K562 (cell line): Measurements from ENCODE around the gene ZNF200. TPM values are rescaled to one million over a fixed set of nuclear protein-coding genes. Genes with fewer than 3 reads are reported as not detected.

Source experiments
- polyA plus RNA-seq, 8 experiments: library from polyadenylated mRNA; depleted of rRNA in 4 of 8; stranded (reverse) in 5 of 8; unstranded in 3 of 8; fragments of >200 nt; fragmentation: Nextera tagmentation in 2 of 8; fragmentation: Illumina TruSeq in 1 of 8; extraction: Ambion mirVana in 2 of 8; extraction: Trizol in 1 of 8; gene quantifications; 2 replicates each; pipeline versions ENCODE4 v1.2.1 to v1.2.3, GENCODE V29; 2011 to 2014; ENCODE audit warnings: inconsistent platforms in 1 of 8, missing spikeins in 1 of 8
- total RNA-seq, 7 experiments: library from RNA; depleted of rRNA in 6 of 7; stranded (reverse); fragments of >200 nt in 6 of 7; fragmentation: Illumina TruSeq in 2 of 7; extraction: Trizol in 2 of 7; gene quantifications; 2 replicates each; pipeline versions ENCODE4 v1.2.1 to v1.2.3, GENCODE V29; 2011 to 2021; ENCODE audit warnings: low replicate concordance in 1 of 7
- TF ChIP-seq, protein P1 (sequence below): fragments of 450-650 bp; IDR thresholded peaks from 2 replicates; pipeline ENCODE4 v1.6.1; 2018; ENCODE audit warnings: mild to moderate bottlenecking, low read depth; ENCODE audit not compliant: partially characterized antibody
- TF ChIP-seq, protein P2 (sequence below): fragments of 250-450 bp; sonication (Bioruptor Pico); IDR thresholded peaks from 2 replicates; pipeline ENCODE4 v1.4.0; 2020; ENCODE audit warnings: borderline replicate concordance

Gene ZNF200
- total and polyA plus RNA-seq, 9 of the 15 experiments (the other 6 are each of a cell fraction or from before 2014, with no cell fraction given) = 4.8 to 14.5 (median 9.2) TPM

DNA sequence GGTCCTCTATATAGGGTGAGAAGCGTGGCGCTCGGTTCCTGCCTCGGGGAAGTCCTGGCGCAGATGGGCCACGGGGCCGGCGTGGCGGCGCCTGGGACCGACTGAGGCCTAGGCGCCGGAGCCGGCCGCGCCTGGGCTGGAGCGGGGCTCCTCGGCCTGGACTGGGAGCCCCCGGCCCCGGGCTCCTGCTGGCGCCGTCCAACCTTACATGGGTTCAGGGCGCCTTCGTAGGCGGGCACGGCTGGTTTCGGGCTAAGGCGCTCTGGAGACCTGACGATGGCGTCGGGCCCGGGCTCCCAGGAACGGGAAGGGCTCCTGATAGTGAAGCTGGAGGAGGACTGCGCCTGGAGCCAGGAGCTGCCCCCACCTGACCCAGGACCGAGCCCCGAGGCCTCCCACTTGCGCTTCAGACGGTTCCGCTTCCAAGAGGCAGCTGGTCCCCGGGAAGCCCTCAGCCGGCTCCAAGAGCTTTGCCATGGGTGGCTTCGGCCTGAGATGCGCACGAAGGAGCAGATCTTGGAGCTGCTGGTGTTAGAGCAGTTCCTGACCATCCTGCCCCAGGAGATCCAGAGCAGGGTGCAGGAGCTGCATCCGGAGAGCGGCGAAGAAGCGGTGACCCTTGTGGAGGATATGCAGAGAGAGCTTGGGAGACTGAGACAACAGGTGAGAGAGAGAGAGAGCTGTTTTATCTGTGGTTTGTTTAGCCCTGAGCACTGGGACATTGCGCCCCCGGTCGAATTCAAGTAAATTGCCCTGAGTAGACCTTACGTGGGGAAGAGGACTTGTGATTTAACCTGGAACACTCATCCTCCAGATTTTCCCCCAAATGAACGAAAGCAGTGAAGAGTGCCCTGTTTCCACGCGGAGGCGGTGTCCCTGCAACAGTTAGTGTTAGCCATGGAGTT, 48.8 kb upstream of the ZNF200 start (continued):
- TF ChIP-seq, protein P1, sequence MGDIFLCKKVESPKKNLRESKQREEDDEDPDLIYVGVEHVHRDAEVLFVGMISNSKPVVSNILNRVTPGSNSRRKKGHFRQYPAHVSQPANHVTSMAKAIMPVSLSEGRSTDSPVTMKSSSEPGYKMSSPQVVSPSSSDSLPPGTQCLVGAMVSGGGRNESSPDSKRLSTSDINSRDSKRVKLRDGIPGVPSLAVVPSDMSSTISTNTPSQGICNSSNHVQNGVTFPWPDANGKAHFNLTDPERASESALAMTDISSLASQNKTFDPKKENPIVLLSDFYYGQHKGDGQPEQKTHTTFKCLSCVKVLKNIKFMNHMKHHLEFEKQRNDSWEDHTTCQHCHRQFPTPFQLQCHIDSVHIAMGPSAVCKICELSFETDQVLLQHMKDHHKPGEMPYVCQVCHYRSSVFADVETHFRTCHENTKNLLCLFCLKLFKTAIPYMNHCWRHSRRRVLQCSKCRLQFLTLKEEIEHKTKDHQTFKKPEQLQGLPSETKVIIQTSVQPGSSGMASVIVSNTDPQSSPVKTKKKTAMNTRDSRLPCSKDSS = no peak
- TF ChIP-seq, protein P2, sequence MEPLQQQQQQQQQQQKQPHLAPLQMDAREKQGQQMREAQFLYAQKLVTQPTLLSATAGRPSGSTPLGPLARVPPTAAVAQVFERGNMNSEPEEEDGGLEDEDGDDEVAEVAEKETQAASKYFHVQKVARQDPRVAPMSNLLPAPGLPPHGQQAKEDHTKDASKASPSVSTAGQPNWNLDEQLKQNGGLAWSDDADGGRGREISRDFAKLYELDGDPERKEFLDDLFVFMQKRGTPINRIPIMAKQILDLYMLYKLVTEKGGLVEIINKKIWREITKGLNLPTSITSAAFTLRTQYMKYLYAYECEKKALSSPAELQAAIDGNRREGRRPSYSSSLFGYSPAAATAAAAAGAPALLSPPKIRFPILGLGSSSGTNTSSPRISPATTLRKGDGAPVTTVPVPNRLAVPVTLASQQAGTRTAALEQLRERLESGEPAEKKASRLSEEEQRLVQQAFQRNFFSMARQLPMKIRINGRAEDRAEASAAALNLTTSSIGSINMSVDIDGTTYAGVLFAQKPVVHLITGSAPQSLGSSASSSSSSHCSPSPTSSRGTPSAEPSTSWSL (CRISPR knock-in tag) = 0 out of 2 replicates have a peak, but pooled peaks have one; percentile 61
